Caco-2 (cell line): ENCODE results near the gene SUPT3H. TPM values are rescaled to one million over a fixed set of nuclear protein-coding genes. Genes with fewer than 3 reads are reported as not detected.

ENCODE experiments used
- BruUV-seq: library from RNA; stranded (reverse); fragments of 400-500 nt; replicated peaks from 2 replicates; lab custom pipeline; 2021; lab: Mats Ljungman, UMichigan
- CTCF ChIA-PET: fragments of 300-600 bp; sonication (Branson Sonifier 250); formaldehyde crosslinking; loops from one replicate; lab custom pipeline; 2022; ENCODE audit warnings: antibody characterized with exemption; lab: Charles Lee
- POLR2A ChIA-PET: fragments of 300-600 bp; sonication (Branson Sonifier 250); formaldehyde crosslinking; loops from one replicate; lab custom pipeline; 2022; ENCODE audit warnings: antibody characterized with exemption; lab: Charles Lee
- DNase-seq, 2 experiments: peaks; one replicate each; pipeline versions ENCODE4 v3.0.0 to v3.0.0-alpha.2; 2020 to 2022
- H3K27me3 ChIP-seq: replicated peaks from 2 replicates; pipeline ENCODE4 v1.6.0; 2011; ENCODE audit warnings: low read length; ENCODE audit not compliant: control insufficient read depth, insufficient read depth
- H3K36me3 ChIP-seq: 2 replicates; pipeline ENCODE4 v1.5.1; 2011; ENCODE audit warnings: low read length; ENCODE audit not compliant: control insufficient read depth, insufficient read depth
- H3K4me1 ChIP-seq: fragments of 250-450 bp; sonication (Bioruptor Pico); 2 replicates; pipeline ENCODE4 v1.5.1; 2020; ENCODE audit warnings: mild to moderate bottlenecking
- H3K4me3 ChIP-seq: 2 replicates; pipeline ENCODE4 v1.5.1; 2011; ENCODE audit warnings: low read depth, mild to moderate bottlenecking, control low read depth, low read length
- H3K9me3 ChIP-seq: fragments of 250-450 bp; sonication (Bioruptor Pico); 2 replicates; pipeline ENCODE4 v1.5.1; 2020; ENCODE audit warnings: mild to moderate bottlenecking, moderate library complexity
- H3K27ac Mint-ChIP-seq: one replicate; pipeline ENCODE4 v1.8.0; 2022; ENCODE audit warnings: mixed read lengths; ENCODE audit not compliant: unreplicated experiment
- H3K27me3 Mint-ChIP-seq: one replicate; pipeline ENCODE4 v1.8.0; 2022; ENCODE audit warnings: mixed read lengths; ENCODE audit not compliant: insufficient read depth, unreplicated experiment
- H3K36me3 Mint-ChIP-seq: one replicate; pipeline ENCODE4 v1.8.0; 2022; ENCODE audit warnings: mild to moderate bottlenecking, mixed read lengths; ENCODE audit not compliant: insufficient read depth, unreplicated experiment
- H3K4me1 Mint-ChIP-seq: one replicate; pipeline ENCODE4 v1.8.0; 2022; ENCODE audit warnings: low read depth, mixed read lengths; ENCODE audit not compliant: unreplicated experiment
- H3K4me3 Mint-ChIP-seq: one replicate; pipeline ENCODE4 v1.8.0; 2022; ENCODE audit warnings: mild to moderate bottlenecking, moderate library complexity, mixed read lengths; ENCODE audit not compliant: unreplicated experiment
- H3K9me3 Mint-ChIP-seq: one replicate; pipeline ENCODE4 v1.8.0; 2022; ENCODE audit warnings: mixed read lengths; ENCODE audit not compliant: unreplicated experiment
- intact Hi-C: fragments of 100-400 bp; cut with micrococcal nuclease; formaldehyde crosslinking; loops from one replicate; pipeline ENCODE4 v1.10.0; 2022; ENCODE audit not compliant: unreplicated experiment
- total RNA-seq: library from RNA; stranded (reverse); gene quantifications from 2 replicates; pipeline ENCODE4 v1.2.3, GENCODE V29; 2022
- TF ChIP-seq, protein P1 (sequence below), 2 experiments: fragments of 200-600 bp in 1 of 2; IDR thresholded peaks; 1 replicate in 1 of 2; 2 replicates in 1 of 2; pipeline versions ENCODE4 v1.5.1 to v1.8.0; 2011 to 2022; ENCODE audit warnings: antibody characterized with exemption in 1 of 2, control low read depth in 1 of 2, inconsistent platforms in 1 of 2, low read depth in 1 of 2, low read length in 1 of 2, mild to moderate bottlenecking in 1 of 2, moderate library complexity in 1 of 2; ENCODE audit not compliant: insufficient read depth in 1 of 2, severe bottlenecking in 1 of 2, unreplicated experiment in 1 of 2

Gene SUPT3H
- total RNA-seq, 1 experiment from 2014 or later = 13.2 TPM

DNA sequence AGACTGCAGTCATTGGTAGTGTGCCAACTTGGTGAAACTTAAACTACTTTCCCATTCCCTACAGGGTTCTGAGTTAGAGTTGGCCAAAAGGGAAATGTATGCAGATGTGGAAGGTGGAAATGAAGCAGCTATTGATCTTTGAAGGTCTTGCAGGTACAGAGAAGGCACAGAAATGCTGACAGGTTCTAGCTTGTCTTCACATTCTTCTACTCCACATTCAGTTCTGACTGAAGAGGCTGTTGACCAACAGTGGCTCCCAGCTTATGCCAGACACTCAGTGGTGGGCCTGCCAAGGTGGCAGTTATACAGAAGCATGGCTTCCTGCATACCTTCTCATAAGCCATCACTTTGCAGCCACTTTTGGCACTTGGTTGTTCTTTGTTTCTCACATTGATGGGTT lies 566.3 kb downstream of the SUPT3H start:
- CTCF ChIA-PET = no interaction called here
- TF ChIP-seq, protein P1, sequence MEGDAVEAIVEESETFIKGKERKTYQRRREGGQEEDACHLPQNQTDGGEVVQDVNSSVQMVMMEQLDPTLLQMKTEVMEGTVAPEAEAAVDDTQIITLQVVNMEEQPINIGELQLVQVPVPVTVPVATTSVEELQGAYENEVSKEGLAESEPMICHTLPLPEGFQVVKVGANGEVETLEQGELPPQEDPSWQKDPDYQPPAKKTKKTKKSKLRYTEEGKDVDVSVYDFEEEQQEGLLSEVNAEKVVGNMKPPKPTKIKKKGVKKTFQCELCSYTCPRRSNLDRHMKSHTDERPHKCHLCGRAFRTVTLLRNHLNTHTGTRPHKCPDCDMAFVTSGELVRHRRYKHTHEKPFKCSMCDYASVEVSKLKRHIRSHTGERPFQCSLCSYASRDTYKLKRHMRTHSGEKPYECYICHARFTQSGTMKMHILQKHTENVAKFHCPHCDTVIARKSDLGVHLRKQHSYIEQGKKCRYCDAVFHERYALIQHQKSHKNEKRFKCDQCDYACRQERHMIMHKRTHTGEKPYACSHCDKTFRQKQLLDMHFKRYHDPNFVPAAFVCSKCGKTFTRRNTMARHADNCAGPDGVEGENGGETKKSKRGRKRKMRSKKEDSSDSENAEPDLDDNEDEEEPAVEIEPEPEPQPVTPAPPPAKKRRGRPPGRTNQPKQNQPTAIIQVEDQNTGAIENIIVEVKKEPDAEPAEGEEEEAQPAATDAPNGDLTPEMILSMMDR (IDR thresholded peaks at IDR 0.05; ENCODE audit: insufficient read depth in 1 of 2, low read depth in 1 of 2, low read length in 1 of 2, severe bottlenecking in 1 of 2, unreplicated experiment in 1 of 2) = no peak

DNA sequence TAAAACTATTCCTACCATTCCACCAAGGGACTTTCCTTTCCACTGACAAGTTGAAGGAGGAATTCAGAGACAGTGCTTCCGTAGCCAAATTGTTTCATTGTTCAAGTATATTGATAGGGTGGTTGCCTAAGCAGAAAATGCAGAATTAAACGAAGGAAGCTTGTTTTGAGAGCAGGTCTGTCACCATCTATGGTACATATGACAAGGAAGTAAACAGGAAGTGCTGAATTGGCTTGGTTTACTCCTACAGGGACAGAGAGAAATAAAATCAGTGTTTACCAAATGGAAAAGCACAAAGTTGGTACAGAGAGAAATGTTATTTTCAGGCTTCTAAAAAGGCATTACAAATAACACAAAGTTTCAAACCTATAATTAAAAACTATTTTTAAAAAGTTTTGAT lies 568.5 kb downstream of the SUPT3H start:
- H3K27me3 Mint-ChIP-seq = no peaks in the 10 kb centered on the region
- no peaks in the 10 kb centered on the region for H3K36me3 Mint-ChIP-seq
- DNase-seq = no peak
- no peak overlapping the region for H3K4me3 ChIP-seq
- TF ChIP-seq, protein P1 (IDR thresholded peaks at IDR 0.05; ENCODE audit: insufficient read depth in 1 of 2, low read depth in 1 of 2, low read length in 1 of 2, severe bottlenecking in 1 of 2, unreplicated experiment in 1 of 2) = no peak
- H3K9me3 ChIP-seq = no peaks in the 10 kb centered on the region
- ChIA-PET CTCF (no interaction called here), POLR2A (no interaction called here)
- H3K27me3 ChIP-seq = no peaks in the 10 kb centered on the region
- BruUV-seq = no TSS peak
- intact Hi-C loops = no loop called here
- no peaks in the 10 kb centered on the region for H3K9me3 Mint-ChIP-seq
- H3K4me3 Mint-ChIP-seq = no peak overlapping the region
- H3K27ac Mint-ChIP-seq = no peak overlapping the region
- no peaks in the 10 kb centered on the region for H3K4me1 ChIP-seq
- H3K4me1 Mint-ChIP-seq = no peaks in the 10 kb centered on the region
- no peaks in the 10 kb centered on the region for H3K36me3 ChIP-seq

More for the DNA sequence above, 566.3 kb downstream of the SUPT3H start:
- POLR2A ChIA-PET = no interaction called here
- Mint-ChIP-seq H3K4me1 (no peaks in the 10 kb centered on the region), H3K27me3 (peaks cover 2% of the 10 kb centered on the region), H3K36me3 (no peaks in the 10 kb centered on the region), H3K4me3 (no peak overlapping the region), H3K9me3 (no peaks in the 10 kb centered on the region), H3K27ac (no peak overlapping the region)
- intact Hi-C loops = no loop called here
- Histone ChIP-seq H3K36me3 (no peaks in the 10 kb centered on the region), H3K27me3 (no peaks in the 10 kb centered on the region), H3K4me1 (no peaks in the 10 kb centered on the region), H3K9me3 (no peaks in the 10 kb centered on the region), H3K4me3 (no peak overlapping the region)
- DNase-seq = no peak
- BruUV-seq = no TSS peak

DNA sequence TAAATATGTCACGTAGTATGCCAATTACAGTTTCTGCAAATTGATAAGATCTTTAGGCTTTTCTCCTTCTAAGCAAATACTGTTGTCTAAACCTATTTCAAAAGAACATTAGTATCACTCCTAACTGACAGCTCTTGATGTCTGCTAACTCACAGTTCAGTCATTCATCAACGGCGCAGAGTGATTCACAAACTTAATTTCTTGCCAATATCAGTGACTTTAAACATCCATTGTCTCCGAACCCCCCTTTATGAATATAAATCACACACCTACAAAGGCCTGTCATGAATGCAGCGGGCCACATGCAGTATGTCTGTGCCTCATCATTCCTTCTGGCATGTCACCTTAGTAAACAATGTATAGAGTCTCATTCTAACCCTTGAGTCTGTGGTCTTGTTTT lies 569.6 kb downstream of the SUPT3H start:
- Mint-ChIP-seq H3K4me1 (no peaks in the 10 kb centered on the region), H3K4me3 (no peak overlapping the region), H3K27ac (no peak overlapping the region), H3K27me3 (no peaks in the 10 kb centered on the region), H3K9me3 (no peaks in the 10 kb centered on the region), H3K36me3 (peaks cover 5% of the 10 kb centered on the region)
- no TSS peak for BruUV-seq
- H3K4me3 ChIP-seq = no peak overlapping the region
- intact Hi-C loops = no loop called here
- H3K27me3 ChIP-seq = no peaks in the 10 kb centered on the region
- TF ChIP-seq, protein P1 (IDR thresholded peaks at IDR 0.05; ENCODE audit: insufficient read depth in 1 of 2, low read depth in 1 of 2, low read length in 1 of 2, severe bottlenecking in 1 of 2, unreplicated experiment in 1 of 2) = no peak
- POLR2A ChIA-PET = no interaction called here
- H3K9me3 ChIP-seq = no peaks in the 10 kb centered on the region
- no peak for DNase-seq
- no peaks in the 10 kb centered on the region for H3K4me1 ChIP-seq
- CTCF ChIA-PET = no interaction called here
- H3K36me3 ChIP-seq = no peaks in the 10 kb centered on the region
